WTC11 (cell line): ENCODE data around the gene CYBA. TPM values are rescaled to one million over a fixed set of nuclear protein-coding genes. Genes with fewer than 3 reads are reported as not detected.

ENCODE experiments used
- ATAC-seq: fragments of 200-7000 bp; cut with Tn5 transposase; 2 replicates; pipeline ENCODE4 v1.10.0; 2021; ENCODE audit warnings: mild to moderate bottlenecking, moderate library complexity
- CTCF ChIA-PET: fragments of 300-600 bp; sonication (Branson Sonifier 250); formaldehyde crosslinking; loops from one replicate; lab custom pipeline; 2021; ENCODE audit warnings: antibody characterized with exemption; lab: Charles Lee
- POLR2A ChIA-PET: fragments of 350-600 bp; sonication (Branson Sonifier 250); formaldehyde crosslinking; loops from one replicate; lab custom pipeline; 2021; ENCODE audit warnings: antibody characterized with exemption; lab: Charles Lee
- DNase-seq: peaks from one replicate; pipeline ENCODE4 v3.0.0; 2021; ENCODE audit warnings: low spot score
- H3K27ac Mint-ChIP-seq: 2 replicates; pipeline ENCODE4 v1.8.0; 2021; ENCODE audit warnings: mixed read lengths
- H3K27me3 Mint-ChIP-seq: 2 replicates; pipeline ENCODE4 v1.8.0; 2021; ENCODE audit warnings: low read depth, mild to moderate bottlenecking, moderate library complexity, mixed read lengths
- H3K36me3 Mint-ChIP-seq: 2 replicates; pipeline ENCODE4 v1.8.0; 2021; ENCODE audit warnings: mixed read lengths
- H3K4me1 Mint-ChIP-seq: 2 replicates; pipeline ENCODE4 v1.8.0; 2022; ENCODE audit warnings: mixed read lengths
- H3K4me3 Mint-ChIP-seq: 2 replicates; pipeline ENCODE4 v1.8.0; 2021; ENCODE audit warnings: mild to moderate bottlenecking, moderate library complexity, mixed read lengths
- H3K9me3 Mint-ChIP-seq: 2 replicates; pipeline ENCODE4 v1.8.0; 2021; ENCODE audit warnings: mixed read lengths
- NR1H2 ChIP-seq: sonication (generic); formaldehyde crosslinking; IDR thresholded peaks from 2 replicates; pipeline ENCODE4 v1.9.0; 2021; ENCODE audit warnings: mild to moderate bottlenecking, moderate library complexity, missing genetic modification reagents
- ZNF219 ChIP-seq: sonication (generic); formaldehyde crosslinking; IDR thresholded peaks from 2 replicates; pipeline ENCODE4 v1.8.0; 2023; ENCODE audit warnings: missing genetic modification reagents, mild to moderate bottlenecking, borderline replicate concordance
- ZNF232 ChIP-seq: sonication (generic); formaldehyde crosslinking; IDR thresholded peaks from 2 replicates; pipeline ENCODE4 v1.8.0; 2022; ENCODE audit warnings: mild to moderate bottlenecking, missing genetic modification reagents
- ZNF396 ChIP-seq: fragments of 250-450 bp; sonication (Bioruptor Pico); IDR thresholded peaks from 2 replicates; pipeline ENCODE4 v1.8.0; 2021; ENCODE audit warnings: mild to moderate bottlenecking, moderate library complexity, borderline replicate concordance
- ZNF423 ChIP-seq: fragments of 250-450 bp; sonication (Bioruptor Pico); IDR thresholded peaks from 2 replicates; pipeline ENCODE4 v2.1.2; 2022; ENCODE audit warnings: mild to moderate bottlenecking, moderate library complexity
- ZNF671 ChIP-seq: fragments of 250-450 bp; sonication (Bioruptor Pico); IDR thresholded peaks from 2 replicates; pipeline ENCODE4 v1.8.0; 2021; ENCODE audit warnings: mild to moderate bottlenecking
- total RNA-seq: library from RNA; stranded (reverse); gene quantifications from 3 replicates; pipeline ENCODE4 v1.2.3, GENCODE V29; 2021
- TF ChIP-seq, protein P1 (sequence below): sonication (generic); formaldehyde crosslinking; IDR thresholded peaks from 2 replicates; pipeline ENCODE4 v1.8.1; 2022; ENCODE audit warnings: missing genetic modification reagents, borderline replicate concordance
- TF ChIP-seq, protein P2 (sequence below): fragments of 200-600 bp; IDR thresholded peaks from 2 replicates; pipeline ENCODE4 v1.8.0; 2022; ENCODE audit warnings: antibody characterized with exemption
- TF ChIP-seq, protein P3 (sequence below): sonication (generic); formaldehyde crosslinking; IDR thresholded peaks from 2 replicates; pipeline ENCODE4 v1.8.1; 2022; ENCODE audit warnings: mild to moderate bottlenecking, moderate library complexity, missing genetic modification reagents
- TF ChIP-seq, protein P4 (sequence below): sonication (generic); formaldehyde crosslinking; conservative IDR thresholded peaks from 2 replicates; pipeline ENCODE4 v1.8.1; 2023; ENCODE audit warnings: mild to moderate bottlenecking, low read depth, missing genetic modification reagents, moderate library complexity
- TF ChIP-seq, protein P5 (sequence below): fragments of 250-450 bp; sonication (Bioruptor Pico); IDR thresholded peaks from 2 replicates; pipeline ENCODE4 v1.9.0; 2021; ENCODE audit warnings: mild to moderate bottlenecking

CYBA gene
- total RNA-seq, 1 experiment from 2014 or later, result 169 TPM

DNA sequence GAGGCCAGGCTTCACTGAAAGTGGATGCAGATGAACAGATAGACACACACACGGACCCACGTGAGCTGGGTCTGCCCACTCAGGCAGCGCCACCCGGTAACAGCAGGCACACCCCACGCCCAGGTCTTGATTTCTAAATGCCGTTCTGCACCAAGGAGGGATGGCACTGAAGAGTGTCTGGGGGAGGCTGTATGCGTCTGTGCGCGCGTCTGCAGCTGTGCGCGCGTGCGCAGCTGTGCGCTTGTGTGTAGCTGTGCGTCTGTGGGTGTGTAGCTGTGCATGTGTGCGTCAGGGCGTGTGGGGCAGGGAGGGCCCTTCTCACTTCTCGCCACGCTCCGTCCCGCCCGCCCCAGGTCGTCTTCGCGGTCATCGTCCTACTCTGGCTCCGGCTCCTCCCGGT, 28.0 kb downstream of the CYBA start (continued):
- TF ChIP-seq, protein P1, sequence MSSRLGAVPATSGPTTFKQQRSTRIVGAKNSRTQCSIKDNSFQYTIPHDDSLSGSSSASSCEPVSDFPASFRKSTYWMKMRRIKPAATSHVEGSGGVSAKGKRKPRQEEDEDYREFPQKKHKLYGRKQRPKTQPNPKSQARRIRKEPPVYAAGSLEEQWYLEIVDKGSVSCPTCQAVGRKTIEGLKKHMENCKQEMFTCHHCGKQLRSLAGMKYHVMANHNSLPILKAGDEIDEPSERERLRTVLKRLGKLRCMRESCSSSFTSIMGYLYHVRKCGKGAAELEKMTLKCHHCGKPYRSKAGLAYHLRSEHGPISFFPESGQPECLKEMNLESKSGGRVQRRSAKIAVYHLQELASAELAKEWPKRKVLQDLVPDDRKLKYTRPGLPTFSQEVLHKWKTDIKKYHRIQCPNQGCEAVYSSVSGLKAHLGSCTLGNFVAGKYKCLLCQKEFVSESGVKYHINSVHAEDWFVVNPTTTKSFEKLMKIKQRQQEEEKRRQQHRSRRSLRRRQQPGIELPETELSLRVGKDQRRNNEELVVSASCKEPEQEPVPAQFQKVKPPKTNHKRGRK, result no peak
- TF ChIP-seq, protein P2, sequence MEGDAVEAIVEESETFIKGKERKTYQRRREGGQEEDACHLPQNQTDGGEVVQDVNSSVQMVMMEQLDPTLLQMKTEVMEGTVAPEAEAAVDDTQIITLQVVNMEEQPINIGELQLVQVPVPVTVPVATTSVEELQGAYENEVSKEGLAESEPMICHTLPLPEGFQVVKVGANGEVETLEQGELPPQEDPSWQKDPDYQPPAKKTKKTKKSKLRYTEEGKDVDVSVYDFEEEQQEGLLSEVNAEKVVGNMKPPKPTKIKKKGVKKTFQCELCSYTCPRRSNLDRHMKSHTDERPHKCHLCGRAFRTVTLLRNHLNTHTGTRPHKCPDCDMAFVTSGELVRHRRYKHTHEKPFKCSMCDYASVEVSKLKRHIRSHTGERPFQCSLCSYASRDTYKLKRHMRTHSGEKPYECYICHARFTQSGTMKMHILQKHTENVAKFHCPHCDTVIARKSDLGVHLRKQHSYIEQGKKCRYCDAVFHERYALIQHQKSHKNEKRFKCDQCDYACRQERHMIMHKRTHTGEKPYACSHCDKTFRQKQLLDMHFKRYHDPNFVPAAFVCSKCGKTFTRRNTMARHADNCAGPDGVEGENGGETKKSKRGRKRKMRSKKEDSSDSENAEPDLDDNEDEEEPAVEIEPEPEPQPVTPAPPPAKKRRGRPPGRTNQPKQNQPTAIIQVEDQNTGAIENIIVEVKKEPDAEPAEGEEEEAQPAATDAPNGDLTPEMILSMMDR, result no peak
- TF ChIP-seq ZNF396 (CRISPR knock-in tag), result no peak

GRCh38 chr16:88622125-88622524, 28.7 kb downstream of the CYBA start:
- H3K9me3 Mint-ChIP-seq, result no peaks in the 10 kb centered on the region
- ChIA-PET CTCF (no interaction called here), POLR2A (no interaction called here)
- DNase-seq, result no peak
- H3K27ac Mint-ChIP-seq, result no peak overlapping the region; the same call in 1 of the 2 replicates
- peaks cover 29% of the 10 kb centered on the region for H3K36me3 Mint-ChIP-seq
- H3K27me3 Mint-ChIP-seq, result no peaks in the 10 kb centered on the region
- TF ChIP-seq, protein P3, sequence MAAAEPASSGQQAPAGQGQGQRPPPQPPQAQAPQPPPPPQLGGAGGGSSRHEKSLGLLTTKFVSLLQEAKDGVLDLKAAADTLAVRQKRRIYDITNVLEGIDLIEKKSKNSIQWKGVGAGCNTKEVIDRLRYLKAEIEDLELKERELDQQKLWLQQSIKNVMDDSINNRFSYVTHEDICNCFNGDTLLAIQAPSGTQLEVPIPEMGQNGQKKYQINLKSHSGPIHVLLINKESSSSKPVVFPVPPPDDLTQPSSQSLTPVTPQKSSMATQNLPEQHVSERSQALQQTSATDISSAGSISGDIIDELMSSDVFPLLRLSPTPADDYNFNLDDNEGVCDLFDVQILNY (CRISPR knock-in tag), result no peak
- no peak for TF ChIP-seq ZNF219 (CRISPR knock-in tag)
- no peak for TF ChIP-seq NR1H2 (CRISPR knock-in tag)
- TF ChIP-seq ZNF232, result no peak
- TF ChIP-seq, protein P4, sequence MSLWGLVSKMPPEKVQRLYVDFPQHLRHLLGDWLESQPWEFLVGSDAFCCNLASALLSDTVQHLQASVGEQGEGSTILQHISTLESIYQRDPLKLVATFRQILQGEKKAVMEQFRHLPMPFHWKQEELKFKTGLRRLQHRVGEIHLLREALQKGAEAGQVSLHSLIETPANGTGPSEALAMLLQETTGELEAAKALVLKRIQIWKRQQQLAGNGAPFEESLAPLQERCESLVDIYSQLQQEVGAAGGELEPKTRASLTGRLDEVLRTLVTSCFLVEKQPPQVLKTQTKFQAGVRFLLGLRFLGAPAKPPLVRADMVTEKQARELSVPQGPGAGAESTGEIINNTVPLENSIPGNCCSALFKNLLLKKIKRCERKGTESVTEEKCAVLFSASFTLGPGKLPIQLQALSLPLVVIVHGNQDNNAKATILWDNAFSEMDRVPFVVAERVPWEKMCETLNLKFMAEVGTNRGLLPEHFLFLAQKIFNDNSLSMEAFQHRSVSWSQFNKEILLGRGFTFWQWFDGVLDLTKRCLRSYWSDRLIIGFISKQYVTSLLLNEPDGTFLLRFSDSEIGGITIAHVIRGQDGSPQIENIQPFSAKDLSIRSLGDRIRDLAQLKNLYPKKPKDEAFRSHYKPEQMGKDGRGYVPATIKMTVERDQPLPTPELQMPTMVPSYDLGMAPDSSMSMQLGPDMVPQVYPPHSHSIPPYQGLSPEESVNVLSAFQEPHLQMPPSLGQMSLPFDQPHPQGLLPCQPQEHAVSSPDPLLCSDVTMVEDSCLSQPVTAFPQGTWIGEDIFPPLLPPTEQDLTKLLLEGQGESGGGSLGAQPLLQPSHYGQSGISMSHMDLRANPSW (CRISPR knock-in tag), result no peak
- no peak for TF ChIP-seq ZNF423
- TF ChIP-seq, protein P5, sequence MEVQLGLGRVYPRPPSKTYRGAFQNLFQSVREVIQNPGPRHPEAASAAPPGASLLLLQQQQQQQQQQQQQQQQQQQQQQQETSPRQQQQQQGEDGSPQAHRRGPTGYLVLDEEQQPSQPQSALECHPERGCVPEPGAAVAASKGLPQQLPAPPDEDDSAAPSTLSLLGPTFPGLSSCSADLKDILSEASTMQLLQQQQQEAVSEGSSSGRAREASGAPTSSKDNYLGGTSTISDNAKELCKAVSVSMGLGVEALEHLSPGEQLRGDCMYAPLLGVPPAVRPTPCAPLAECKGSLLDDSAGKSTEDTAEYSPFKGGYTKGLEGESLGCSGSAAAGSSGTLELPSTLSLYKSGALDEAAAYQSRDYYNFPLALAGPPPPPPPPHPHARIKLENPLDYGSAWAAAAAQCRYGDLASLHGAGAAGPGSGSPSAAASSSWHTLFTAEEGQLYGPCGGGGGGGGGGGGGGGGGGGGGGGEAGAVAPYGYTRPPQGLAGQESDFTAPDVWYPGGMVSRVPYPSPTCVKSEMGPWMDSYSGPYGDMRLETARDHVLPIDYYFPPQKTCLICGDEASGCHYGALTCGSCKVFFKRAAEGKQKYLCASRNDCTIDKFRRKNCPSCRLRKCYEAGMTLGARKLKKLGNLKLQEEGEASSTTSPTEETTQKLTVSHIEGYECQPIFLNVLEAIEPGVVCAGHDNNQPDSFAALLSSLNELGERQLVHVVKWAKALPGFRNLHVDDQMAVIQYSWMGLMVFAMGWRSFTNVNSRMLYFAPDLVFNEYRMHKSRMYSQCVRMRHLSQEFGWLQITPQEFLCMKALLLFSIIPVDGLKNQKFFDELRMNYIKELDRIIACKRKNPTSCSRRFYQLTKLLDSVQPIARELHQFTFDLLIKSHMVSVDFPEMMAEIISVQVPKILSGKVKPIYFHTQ (CRISPR knock-in tag), result no peak
- TF ChIP-seq, all 79 proteins: peak for 0
- Mint-ChIP-seq H3K4me3 (no peak overlapping the region), H3K4me1 (peaks cover 2% of the 10 kb centered on the region)
- ATAC-seq, result no peak

DNA sequence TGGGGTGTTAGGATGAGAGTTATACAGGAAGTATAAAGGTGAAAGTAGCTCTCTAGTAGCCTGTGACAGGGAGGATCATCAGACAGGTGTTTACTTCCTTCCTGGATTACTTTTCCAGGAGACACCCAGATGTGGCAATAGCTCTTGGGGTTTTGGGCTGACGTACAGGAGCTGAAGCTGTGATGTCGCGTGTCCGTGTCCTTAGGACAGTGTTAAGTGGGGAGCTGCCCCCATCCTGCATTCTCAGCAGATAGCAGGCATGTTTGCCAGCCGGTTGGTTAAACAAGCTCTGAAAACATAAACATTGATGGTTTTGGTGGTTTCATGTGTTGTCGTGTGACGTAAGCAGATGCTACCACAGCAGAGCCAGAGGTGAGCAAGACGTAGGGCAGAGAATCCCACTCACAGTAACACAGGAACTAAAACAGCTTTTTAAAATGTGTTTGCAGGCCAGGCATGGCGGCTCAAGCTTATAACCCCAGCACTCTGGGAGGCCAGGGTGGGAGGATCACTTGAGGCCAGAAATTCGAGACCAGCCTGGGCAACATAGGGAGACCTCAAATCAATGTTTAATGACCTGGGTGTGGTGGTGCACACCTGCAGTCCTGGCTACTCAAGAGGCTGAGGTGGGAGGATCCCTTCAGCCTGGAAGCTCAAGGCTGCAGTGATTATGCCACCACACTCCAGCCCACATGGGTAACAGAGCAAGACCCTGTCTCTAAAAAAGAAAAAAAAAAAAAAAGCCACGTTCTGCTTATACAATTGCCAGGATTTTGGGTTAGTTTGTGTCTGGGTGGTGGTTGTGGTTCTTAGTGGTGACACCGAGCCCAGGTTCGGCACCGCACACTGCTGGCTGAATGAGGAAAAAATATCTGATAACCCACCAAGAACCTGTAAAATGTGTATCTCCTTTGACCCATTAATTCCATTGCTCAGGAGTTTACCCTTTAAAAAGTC, 30.7 kb downstream of the CYBA start:
- Mint-ChIP-seq H3K27me3 (no peaks in the 10 kb centered on the region), H3K9me3 (no peaks in the 10 kb centered on the region), H3K4me1 (peaks cover 4% of the 10 kb centered on the region), H3K36me3 (peaks cover 19% of the 10 kb centered on the region), H3K4me3 (no peak overlapping the region), H3K27ac (0 out of 2 replicates have a peak overlapping the region, but pooled peaks have one; percentile 19)
- TF ChIP-seq ZNF671, result no peak
- DNase-seq (no peak), ATAC-seq (no peak)
- ChIA-PET CTCF (interaction anchor here (0.6 to 4.5 kb wide), 5 partner anchors 10 to 117 kb away, joined by 4 to 29 read pairs (median 7); no protein-coding TSS in a partner anchor), POLR2A (interaction anchor here (1.1 kb wide), 1 partner anchor 13 kb away, joined by 3 read pairs; no protein-coding TSS in a partner anchor)
